ENCODE measurements around the gene RSF1.

Gene RSF1

DNA sequence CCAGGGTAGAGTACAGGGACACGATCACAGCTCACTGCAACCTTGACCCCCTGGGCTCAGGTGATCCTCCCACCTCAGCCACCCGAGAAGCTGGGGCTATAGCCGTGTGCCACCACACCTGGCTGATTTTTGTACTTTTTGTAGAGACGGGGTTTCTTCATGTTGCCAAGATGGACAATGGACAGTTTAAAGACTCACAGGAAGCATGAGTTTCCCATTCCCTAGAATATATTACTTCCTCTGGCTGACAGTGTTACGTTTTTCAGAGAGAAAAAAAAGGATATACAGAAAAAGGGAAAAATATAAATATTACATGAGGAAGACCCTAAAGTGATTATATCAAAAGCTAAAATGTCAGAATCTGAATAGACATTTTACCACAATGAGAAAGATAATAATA is 72.3 kb downstream of the RSF1 start:
- no peak for DNase-seq (ENCODE audit: low spot score)

DNA sequence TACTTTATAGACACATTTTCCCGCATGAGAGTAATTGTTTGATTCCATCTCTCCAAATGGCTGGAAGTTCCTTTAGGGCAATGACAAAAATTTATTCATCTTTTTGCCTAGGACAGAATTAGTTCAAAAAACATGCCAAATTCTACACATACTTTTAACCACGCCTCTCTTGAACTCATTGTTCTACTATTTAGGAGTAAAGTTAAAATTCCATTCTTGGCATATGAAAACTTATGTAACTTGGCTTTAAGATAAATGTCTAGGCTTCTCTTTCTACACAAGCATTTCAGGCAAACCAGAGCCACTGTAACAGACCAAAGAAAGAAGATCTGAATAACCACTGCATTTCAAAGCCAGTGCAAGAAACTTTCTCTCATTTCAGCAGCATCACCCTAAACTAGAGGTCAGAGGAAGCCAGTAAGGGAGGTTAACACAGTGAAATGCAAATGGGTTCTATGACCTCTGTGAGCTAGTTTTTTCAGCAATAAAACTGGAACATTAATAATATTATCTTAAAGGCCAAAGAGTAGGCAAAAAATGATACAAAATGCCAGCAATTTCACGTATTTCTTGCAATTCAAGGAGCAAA is 73.0 kb downstream of the RSF1 start:
- no peak for DNase-seq (ENCODE audit: low spot score)

DNA sequence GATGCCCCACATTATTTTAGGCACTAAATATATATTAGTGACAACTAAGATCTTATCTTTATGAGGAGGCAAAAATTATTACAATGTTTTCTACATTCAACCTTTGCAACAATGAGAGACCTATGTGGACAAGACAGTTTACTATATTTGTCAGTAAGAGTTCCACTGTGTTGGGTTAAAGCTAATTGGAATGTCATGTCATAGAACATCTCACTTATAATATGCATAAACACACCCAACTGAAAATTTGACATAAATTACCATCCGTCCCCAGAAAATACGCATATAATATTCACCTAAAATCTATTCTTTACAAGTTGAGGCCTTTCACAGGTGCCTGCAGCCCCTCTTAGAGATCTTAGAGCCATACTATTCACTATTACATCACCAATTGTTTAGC is 84.0 kb downstream of the RSF1 start:
- DNase-seq (ENCODE audit: low spot score) = no peak

DNA sequence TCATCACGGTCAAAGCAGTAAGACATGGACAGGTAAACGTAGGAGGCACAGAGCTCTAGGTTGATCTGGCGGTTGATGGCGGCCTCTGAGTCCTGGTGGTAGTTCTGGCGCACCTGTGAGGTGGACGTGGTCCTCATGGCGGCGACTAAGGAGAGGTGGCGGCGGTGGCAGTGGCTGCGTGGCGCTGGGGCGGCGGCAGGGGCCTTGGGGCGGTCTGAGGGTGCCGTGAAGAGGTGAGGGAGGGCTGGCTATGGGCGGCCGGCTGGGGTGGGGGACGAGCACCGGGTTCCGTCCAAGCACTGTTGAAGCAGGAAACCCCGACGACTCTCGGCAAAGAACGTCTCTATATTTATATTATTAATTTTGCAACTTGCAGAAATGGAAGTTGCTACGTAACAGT is 85.6 kb downstream of the RSF1 start:
- no peak for DNase-seq (ENCODE audit: low spot score)

DNA sequence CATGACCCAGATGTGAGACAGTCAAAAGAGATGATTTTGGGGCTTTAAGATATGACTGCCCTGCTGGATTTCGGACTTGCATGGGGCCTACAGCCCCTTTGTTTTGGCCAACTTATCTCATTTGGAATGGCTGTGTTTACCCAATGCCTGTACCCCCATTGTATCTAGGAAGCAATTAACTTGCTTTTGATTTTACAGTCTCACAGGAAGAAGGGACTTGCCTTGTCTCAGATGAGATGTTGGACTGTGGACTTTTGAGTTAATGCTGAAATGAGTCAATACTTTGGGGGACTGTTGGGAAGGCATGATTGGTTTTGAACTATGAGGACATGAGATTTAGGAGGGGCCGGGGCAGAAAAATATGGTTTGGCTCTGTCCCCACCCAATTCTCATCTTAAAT is 88.4 kb downstream of the RSF1 start:
- no peak for DNase-seq (ENCODE audit: low spot score)

DNA sequence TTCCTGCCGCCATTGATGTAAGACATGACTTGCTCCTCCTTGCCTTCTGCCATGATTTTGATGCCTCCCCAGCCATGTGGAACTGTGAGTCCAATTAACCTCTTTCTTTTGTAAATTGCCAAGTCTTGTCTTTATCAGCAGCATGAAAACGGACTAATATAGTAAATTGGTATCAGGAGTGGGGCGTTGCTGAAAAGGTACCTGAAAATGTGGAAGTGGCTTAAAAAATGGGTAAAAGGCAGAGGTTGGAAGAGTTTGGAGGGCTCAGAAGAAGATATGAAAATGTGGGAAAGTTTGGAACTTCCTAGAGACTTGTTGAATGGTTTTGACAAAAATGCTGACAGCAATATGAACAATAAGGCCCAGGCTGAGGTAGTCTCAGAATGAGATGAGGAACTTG is 89.7 kb downstream of the RSF1 start:
- DNase-seq (ENCODE audit: low spot score) = no peak

DNA sequence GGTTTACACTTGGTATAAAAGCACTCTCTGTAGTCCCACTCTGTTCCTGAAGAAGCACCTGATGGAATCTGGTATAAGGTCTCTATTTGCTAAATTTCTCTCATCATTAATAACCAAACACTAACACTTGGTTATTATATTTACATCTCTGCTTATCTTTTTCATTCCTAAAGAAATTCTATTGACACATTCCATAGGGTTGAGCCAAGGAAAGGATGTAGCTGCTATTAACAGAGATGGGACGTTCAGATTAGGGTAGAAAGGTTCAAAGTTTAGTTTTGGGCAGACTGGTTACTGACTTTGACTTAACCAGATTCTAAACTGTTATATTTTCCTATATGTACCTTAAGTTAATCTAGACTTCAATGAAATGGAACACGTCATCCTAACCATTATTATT is 91.5 kb downstream of the RSF1 start:
- no peak for DNase-seq (ENCODE audit: low spot score)

DNA sequence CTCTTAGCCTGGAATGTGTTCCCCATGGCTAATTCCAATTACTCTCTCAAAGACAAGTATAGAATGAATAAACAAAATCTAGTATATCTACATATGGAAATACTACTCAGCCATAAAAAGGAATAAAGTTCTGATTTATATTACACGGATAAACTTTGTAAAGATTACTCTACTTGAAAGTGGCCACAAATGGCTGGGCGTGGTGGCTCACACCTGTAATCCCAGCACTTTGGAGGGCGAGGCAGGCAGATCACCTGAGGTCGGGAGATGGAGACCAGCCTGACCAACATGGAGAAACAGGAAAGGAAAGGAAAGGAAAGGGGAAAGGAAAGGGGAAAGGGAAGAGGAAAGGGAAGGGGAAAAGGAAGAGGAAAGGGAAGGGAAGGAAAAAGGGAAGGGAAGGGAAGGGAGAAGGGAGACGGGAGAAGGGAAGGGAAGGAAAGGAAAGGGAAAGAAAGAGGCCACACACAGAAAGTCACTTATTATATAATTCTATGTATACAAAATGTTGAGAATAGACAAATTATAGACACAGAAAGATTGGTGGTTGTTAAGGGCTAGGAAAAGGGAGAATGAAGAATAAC is 92.2 kb downstream of the RSF1 start:
- DNase-seq (ENCODE audit: low spot score) = no peak

DNA sequence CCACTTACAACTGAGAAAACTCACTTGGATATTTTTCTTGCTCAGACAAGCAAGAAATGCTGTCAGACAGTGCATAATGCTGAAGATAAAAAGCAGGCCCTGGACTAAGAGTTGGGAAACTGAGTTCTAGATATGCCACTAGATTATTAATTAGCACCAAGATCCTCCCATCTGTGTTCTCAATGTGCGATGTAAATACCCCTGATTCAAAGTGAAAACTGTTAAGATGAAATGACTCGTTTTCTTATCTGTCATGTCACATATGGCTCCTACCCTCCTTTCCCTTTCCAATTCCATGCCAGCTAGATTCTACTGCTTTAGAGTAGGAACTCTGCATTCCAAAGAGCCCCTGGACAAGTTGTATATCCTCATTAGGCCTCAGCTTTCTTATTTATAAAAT is 94.0 kb downstream of the RSF1 start:
- no peak for DNase-seq (ENCODE audit: low spot score)

DNA sequence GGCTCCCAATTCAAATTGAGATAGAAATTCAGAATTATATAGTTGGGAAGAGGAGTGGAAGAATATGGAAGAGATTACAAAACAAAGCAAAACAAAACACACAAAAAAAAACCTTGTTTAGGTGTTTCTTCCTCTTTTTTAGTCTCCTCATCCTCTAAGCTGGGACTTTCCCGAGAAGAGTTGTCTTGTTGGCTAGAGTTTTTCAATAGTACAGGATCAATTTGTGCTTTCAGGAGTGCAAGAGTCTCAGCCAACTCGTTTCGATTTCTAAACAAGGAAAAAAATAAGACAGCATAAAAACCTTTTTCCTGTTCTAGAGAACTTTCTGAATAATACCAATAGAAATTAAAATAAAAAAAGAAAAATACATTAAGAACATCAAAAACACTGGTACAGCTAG is 95.1 kb downstream of the RSF1 start:
- DNase-seq (ENCODE audit: low spot score) = no peak

DNA sequence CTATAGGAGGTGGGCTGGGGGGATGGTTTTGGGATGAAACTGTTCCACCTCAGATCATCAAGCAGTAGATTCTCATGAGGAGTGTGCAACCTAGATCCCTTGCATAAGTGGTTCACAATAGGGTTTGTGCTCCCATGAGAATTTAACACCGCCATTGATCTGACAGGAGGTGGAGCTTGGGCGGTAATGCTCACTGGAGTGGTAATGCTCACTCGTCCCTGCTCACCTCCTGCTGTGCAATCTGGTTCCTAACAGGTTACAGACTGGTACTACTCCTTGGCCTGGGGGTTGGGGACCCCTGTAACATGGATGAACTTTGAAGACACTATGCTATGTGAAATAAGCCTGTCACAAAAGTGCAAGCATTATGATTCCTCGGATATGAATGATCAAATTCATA is 95.9 kb downstream of the RSF1 start:
- no peak for DNase-seq (ENCODE audit: low spot score)

DNA sequence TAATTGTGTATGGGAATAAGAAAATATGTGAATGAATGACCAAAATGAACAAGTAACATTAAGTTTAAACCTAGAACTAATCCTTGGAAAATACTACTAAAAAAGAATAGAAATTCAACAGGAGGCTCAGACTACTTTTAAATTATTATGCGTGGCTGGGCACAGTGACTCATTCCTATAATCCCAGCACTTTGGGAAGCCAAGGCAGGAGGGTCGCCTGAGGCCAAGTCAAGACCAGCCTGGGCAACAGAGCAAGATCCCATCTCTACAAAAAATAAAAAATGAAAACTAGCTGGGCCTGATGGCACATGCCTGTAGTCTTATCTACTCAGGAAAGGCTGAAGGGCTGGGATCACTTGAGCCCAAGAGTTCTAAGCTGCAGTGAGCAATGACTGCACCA is 97.5 kb downstream of the RSF1 start:
- DNase-seq (ENCODE audit: low spot score) = no peak

DNA sequence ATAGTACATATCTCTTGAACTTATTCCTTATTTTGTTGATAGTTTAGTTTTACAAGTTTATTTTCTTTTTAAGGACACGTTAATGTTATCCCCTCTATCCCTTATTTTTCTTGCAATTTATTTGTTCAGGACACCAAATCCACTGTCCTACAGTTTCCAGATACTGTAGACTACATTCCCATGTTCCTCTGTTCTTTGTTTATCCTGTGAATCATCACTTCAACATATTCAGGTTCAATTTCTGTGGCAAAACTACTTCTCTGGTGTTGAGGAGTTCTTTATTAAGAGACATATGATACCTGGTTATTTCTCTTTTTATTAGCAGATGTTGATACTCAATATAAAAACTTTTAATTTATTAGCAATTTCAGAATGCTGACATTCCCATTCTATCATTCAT is 110.2 kb downstream of the RSF1 start:
- no peak for DNase-seq (ENCODE audit: low spot score)

DNA sequence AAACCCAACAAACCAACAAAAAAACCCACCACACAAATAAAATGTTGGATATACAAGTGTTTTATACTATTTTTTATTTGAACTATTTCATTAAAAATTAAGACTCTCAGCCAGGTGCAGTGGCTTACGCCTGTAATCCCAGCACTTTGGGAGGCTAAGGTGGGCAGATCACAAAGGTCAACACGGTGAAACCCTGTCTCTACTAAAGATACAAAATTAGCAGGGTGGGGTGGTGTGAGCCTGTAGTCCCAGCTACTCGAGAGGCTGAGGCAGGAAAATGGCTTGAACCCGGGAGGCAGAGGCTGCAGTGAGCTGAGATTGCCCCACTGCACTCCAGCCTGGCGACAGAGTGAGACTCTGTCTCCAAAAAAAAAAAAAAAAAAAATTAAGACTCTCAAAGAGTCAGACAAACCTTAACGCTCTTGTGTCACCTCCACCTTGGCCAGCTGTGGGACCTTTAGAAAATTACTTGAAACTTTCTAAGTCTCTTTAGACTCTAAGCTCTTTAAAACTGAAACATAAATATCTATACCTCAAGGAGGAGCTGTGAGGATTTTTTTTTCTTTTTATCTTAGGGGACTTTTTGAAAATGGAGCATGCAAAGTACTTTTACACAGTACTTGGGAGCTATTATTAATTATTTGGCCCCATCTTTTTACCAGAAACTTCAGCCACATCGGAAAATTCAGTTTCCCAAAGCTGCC is 114.5 kb downstream of the RSF1 start:
- no peak for DNase-seq (ENCODE audit: low spot score)

DNA sequence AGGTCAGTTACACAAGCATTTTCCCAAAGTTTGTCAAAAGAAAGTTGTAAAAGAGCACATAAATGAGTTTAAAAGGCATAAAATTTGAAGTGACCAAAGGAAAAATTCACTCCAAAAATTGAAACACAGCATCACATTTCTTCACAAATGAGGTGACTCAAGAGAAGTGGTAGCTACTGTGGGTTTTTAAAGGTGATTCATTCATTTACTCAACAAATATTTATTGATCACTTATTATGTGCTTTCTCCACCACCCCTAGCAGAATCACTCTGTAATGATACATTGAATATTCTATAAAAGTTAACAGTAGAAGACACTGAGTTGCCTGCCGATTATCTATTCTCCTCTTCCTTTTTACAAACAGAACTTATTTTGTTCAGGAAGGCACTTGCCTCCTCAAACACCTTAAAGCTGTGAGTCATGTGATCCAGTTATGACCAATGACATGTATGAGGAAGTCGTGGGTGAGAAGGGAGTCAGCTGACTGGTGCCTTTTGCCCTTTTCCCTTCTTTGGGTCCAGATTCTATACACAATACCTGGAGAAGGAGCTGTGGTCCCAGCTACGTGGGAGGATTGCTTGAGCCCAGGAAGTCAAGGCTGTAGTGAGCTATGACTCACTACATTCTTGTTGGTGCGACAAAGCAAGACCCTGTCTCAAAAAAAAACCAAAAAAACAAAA is 115.2 kb downstream of the RSF1 start:
- DNase-seq (ENCODE audit: low spot score) = no peak

DNA sequence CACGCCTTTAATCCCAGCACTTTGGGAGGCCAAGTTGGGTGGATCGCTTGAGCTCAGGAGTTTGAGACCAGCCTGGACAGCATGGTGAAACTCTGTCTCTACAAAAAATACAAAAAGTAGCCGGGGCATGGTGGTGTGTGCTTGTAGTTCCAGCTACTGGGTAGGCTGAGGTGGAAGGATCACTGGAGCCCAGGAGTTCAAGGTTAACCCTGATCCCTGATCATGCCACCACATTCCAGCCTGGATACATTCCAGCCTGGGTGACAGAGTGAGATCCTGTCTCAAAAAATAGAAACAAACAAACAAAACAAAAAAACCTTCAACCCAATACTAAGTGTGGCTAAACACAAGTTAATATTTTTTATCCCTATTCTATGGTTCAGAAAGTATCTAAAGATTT is 116.5 kb downstream of the RSF1 start:
- no peak for DNase-seq (ENCODE audit: low spot score)

DNA sequence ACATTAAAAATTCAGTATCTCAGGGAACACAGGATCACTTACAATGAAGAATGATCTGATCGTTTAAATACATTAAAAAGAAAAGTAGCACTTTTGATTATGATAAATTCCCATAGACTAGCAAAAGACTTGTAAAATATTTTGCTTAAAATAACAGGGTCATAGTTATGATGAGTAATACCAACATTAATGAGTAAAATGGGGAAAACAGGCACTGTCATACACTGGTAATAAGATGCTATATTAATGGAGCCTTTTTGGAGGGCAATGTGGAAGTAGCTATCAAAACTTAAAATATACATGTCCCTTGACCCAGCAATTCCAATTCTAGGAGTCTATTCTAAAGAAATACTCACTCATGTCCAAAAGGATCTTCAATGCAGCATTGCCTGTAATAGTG is 121.1 kb downstream of the RSF1 start:
- no peak for DNase-seq (ENCODE audit: low spot score)

DNA sequence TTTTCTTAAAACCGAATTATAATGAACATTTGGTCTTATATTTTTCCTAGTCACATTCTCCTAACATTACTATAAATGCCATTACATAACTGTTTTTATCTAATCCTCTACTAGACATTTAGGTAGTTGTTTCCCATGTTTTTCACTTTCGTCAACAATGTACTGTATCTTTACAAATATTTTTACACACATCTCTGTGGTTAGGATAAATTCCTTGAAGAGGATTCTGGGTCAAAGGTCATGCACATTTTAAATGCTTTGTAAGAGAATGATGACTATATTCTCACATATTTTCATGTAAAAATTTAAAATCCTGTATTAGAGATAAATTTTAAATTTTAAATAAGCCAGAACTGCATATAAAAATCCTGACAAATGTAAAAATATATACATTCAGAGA is 121.6 kb downstream of the RSF1 start:
- DNase-seq (ENCODE audit: low spot score) = no peak

DNA sequence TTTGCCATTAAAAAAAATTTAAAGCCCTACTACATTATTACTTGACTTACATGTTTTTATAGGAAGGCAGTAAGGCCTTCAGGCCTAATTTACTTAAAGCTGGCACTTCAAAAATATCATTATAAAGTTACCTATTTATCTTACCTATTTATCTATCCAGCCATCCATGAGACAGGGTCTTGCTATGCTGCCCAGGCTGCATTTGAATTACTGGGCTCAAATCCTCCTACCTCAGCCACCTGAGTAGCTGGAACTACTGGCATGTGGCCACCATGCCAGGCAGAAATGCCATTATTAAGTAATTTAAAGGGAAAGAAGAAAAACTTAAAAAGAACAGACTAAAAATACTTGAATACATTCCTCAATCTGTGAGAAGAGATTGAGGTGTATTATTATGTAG is 122.7 kb downstream of the RSF1 start:
- DNase-seq (ENCODE audit: low spot score) = no peak

DNA sequence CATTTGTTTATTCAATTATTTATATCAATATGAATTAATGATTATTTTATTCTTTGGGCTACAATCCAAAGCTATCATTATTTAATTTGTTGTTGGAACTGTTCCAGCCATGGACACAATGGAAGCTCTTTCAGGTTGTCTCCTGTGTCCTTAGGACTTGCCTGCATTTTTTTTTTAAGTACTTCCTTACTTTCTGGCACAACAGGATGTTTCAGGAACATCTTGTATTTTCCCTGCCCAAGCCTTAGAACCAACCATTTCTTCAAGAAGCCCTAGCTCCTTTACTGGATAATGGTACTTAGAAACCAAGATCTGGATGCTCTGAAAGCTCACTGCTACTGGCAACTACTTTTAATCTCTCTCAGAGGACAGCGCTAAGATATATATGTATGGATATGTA is 125.1 kb downstream of the RSF1 start:
- DNase-seq (ENCODE audit: low spot score) = no peak

DNA sequence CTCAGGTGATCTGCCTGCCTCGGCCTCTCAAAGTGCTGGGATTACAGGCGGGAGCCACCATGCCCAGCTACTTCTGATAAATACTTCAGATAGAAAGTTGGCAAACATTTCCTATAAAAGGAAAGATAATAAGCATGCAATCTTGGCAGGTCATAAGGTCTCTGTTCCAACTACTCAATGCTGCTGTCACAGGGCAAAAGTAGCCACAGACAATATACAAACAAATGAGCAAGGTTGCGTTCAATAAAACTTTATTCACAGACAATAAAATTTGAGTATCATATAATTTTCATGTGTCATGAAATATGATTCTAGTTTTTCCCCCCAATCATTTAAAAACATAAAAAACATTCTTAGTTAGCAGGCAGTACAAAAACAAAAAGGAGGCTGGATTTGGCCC is 129.9 kb downstream of the RSF1 start:
- DNase-seq (ENCODE audit: low spot score) = no peak

DNA sequence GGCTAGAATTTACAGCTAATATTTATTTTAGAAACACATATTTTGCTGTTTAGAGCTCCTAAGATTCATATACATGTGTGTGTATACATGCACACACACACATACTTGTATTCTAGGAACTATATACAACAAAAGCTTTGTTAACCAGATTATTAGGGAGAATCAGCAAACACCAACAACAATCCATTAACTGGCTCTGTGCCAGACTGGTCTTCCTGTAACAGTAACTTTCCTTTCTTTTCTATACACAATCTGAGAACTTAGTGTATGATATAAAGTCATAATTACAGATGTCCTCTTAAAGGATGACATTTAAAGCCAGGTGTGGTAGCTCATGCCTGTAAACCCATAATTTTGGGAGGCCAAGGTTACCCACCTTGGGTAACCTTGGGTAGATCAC is 133.4 kb downstream of the RSF1 start:
- no peak for DNase-seq (ENCODE audit: low spot score)

DNA sequence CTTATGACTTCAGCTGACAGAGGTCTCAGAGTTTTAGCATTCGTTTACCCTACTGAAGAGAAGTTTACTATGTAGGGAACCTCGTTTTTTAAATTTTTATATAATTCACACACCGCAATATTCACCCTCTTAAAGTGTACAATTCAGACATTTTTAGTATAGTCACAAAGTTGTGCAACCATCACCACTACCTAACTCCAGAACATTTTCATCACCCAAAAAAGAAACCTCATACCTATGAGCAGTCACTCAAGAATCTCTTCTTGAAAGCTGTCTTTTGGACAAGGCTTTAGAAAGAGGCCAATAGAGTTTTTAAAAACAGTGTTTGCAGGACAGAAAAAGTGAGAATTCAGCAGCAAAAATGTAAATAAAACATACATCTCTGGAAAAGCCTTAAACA is 143.4 kb downstream of the RSF1 start:
- DNase-seq (ENCODE audit: low spot score) = no peak

DNA sequence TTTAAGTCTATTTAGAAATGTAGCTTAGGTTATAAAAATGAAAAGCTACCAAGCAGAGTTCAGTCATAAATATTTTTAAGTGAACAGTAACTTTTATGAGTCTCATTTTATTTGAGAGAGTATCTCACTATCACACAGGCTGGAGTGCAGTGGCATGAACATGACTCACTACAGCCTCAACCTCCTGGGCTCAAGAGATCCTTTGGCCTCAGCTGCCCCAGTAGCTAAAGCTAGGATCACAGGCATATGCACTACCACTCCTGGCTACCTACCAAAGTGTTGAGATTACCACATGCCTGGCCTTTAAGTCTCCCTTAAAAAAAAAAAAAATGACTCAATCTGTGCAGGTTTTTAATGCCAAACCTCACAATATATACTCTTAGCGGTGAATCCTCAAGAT is 148.3 kb downstream of the RSF1 start:
- no peak for DNase-seq (ENCODE audit: low spot score)
